H7 (cell line): Measurements from ENCODE around the gene C6orf62. TPM values are rescaled to one million over a fixed set of nuclear protein-coding genes. Genes with fewer than 3 reads are reported as not detected.
"Not testable (repeated sequence)": the region's sequence is repeated elsewhere in the genome, so short reads cannot be mapped to it uniquely, and the experiment has no call there.

Experiments used
- DNase-seq: peaks from one replicate; pipeline ENCODE4 v3.0.0; 2012
- H3K27me3 ChIP-seq: 2 replicates; pipeline ENCODE4 v1.6.0; 2011; ENCODE audit warnings: mild to moderate bottlenecking, low read length; ENCODE audit not compliant: control insufficient read depth, insufficient read depth
- H3K36me3 ChIP-seq: replicated peaks from 2 replicates; pipeline ENCODE4 v1.5.1; 2011; ENCODE audit warnings: low read length; ENCODE audit not compliant: control insufficient read depth, insufficient read depth
- H3K4me3 ChIP-seq: 2 replicates; pipeline ENCODE4 v1.5.1; 2011; ENCODE audit warnings: low read depth, mild to moderate bottlenecking, control low read depth, low read length, moderate library complexity; ENCODE audit not compliant: insufficient read depth
- total RNA-seq: library from RNA; depleted of rRNA; stranded (reverse); fragments of >200 nt; shearing (Covaris generic); gene quantifications from 2 replicates; pipeline ENCODE4 v1.2.3, GENCODE V29; 2014; rRNA removed

The C6orf62 gene
- 80.2 and 83.3 TPM in 2 replicates for total RNA-seq

GRCh38 chr6:24719125-24719971 lies at the start of gene C6orf62:
C6orf62 (minus strand) TSS chr6:24719154; CDS start chr6:24718668, 486 bp downstream.
- peak within 1 kb of the TSS; percentile 99 for H3K4me3 ChIP-seq
- peak; percentile 34 for DNase-seq

GRCh38 chr6:24768361-24768760 lies 49.4 kb upstream of the C6orf62 start:
- Histone ChIP-seq H3K4me3 (no peak overlapping the region), H3K27me3 (no peaks in the 10 kb centered on the region), H3K36me3 (no peaks in the 10 kb centered on the region)
- no peak for DNase-seq

More at GRCh38 chr6:24719125-24719971, at the start of gene C6orf62:
- Histone ChIP-seq H3K27me3 (no peaks in the 10 kb centered on the region), H3K36me3 (peaks cover 15% of the 10 kb centered on the region)

- H3K36me3 ChIP-seq: no peaks in the 10 kb centered on the region
- DNase-seq: peak; percentile 33
- H3K27me3 ChIP-seq: no peaks in the 10 kb centered on the region
- H3K4me3 ChIP-seq: no peak overlapping the region
Measured at GRCh38 chr6:24766680-24767462, 47.9 kb upstream of the C6orf62 start.

- H3K4me3 ChIP-seq, H3K36me3 ChIP-seq, DNase-seq, H3K27me3 ChIP-seq: not testable (repeated sequence)
Measured at GRCh38 chr6:24765968-24766367, 47.0 kb upstream of the C6orf62 start.

- DNase-seq, H3K27me3 ChIP-seq, H3K36me3 ChIP-seq, H3K4me3 ChIP-seq: not testable (repeated sequence)
Measured at GRCh38 chr6:24764833-24765828, 46.2 kb upstream of the C6orf62 start.

GRCh38 chr6:24763578-24763977 lies 44.6 kb upstream of the C6orf62 start:
- Histone ChIP-seq H3K27me3 (no peaks in the 10 kb centered on the region), H3K36me3 (no peaks in the 10 kb centered on the region), H3K4me3 (no peak overlapping the region)
- DNase-seq: no peak

DNA sequence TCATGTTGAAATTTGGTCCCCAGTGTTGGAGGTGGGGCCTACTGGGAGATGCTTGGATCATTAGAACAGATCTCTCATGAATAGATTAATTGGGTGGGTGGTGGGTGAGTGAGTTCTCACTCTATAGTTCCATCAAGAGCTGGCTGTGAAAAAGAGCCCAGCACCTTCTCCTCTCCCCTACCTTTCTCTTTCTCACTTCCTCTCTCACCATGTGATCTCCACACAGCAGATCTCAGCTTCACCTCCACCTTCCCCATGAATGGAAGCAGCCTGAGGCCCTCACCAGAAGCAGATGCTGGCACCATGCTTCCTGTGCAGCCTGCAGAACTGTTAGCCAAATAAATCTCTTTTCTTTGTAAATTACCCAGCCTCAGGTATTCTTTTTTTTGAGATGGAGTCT lies 42.9 kb upstream of the C6orf62 start:
- no peak for DNase-seq
- H3K36me3 ChIP-seq: no peaks in the 10 kb centered on the region
- no peaks in the 10 kb centered on the region for H3K27me3 ChIP-seq

GRCh38 chr6:24761193-24761835 lies 42.4 kb upstream of the C6orf62 start:
- DNase-seq: peak; percentile 76
- Histone ChIP-seq H3K36me3 (no peaks in the 10 kb centered on the region), H3K27me3 (no peaks in the 10 kb centered on the region), H3K4me3 (no peak overlapping the region)

More for the DNA sequence above, 42.9 kb upstream of the C6orf62 start:
- H3K4me3 ChIP-seq: no peak overlapping the region

GRCh38 chr6:24760210-24760609 lies 41.3 kb upstream of the C6orf62 start:
- H3K27me3 ChIP-seq: no peaks in the 10 kb centered on the region
- DNase-seq: no peak

GRCh38 chr6:24759718-24760117 lies 40.8 kb upstream of the C6orf62 start:
- DNase-seq: no peak
- Histone ChIP-seq H3K36me3 (no peaks in the 10 kb centered on the region), H3K27me3 (no peaks in the 10 kb centered on the region), H3K4me3 (no peak overlapping the region)

More at GRCh38 chr6:24760210-24760609, 41.3 kb upstream of the C6orf62 start:
- Histone ChIP-seq H3K4me3 (no peak overlapping the region), H3K36me3 (no peaks in the 10 kb centered on the region)

- no peaks in the 10 kb centered on the region for H3K36me3 ChIP-seq
- no peaks in the 10 kb centered on the region for H3K27me3 ChIP-seq
- no peak for DNase-seq
Measured at GRCh38 chr6:24757611-24758010, 38.7 kb upstream of the C6orf62 start.

DNA sequence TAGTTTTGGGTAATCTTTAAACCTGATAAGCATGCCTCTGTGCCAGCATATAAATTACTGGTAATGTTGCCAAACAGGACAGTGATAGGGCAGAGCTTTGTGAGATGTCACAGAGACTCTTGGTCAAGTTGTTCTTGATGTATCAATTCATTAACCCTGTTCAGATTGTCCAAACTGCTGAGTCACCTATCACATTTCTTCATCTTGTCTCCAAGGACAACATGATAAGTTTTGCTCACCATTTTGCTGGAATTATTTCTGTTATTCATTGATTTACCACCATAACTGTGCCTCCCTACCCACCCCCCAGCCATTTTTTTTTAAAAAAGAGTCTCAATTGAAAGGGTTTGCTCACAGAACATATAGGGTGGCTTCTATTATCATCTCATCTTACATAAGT lies 36.3 kb upstream of the C6orf62 start:
- no peak overlapping the region for H3K4me3 ChIP-seq
- no peaks in the 10 kb centered on the region for H3K27me3 ChIP-seq
- no peaks in the 10 kb centered on the region for H3K36me3 ChIP-seq
- no peak for DNase-seq

More at GRCh38 chr6:24757611-24758010, 38.7 kb upstream of the C6orf62 start:
- no peak overlapping the region for H3K4me3 ChIP-seq

DNA sequence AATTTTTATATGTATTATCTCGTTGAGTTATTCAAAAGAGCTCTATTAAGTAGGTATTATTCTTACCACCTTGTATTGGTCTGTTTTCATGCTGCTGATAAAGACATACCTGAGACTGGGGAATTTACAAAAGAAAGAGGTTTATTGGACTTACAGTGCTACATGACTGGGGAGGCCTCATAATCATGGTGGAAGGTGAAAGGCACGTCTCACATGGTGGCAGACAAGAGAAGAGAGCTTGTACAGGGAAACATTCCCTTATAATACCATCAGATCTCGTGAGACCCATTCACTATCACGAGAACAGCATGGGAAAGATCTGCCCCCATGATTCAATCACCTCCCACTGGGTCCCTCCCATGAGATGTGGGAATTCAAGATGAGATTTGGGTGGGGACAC lies 35.4 kb upstream of the C6orf62 start:
- H3K27me3 ChIP-seq, H3K4me3 ChIP-seq, DNase-seq, H3K36me3 ChIP-seq: not testable (repeated sequence)
